HK-2 (cell line): ENCODE measurements around the gene RHOBTB3.

ENCODE experiments used
- DNase-seq: peaks from one replicate; pipeline ENCODE4 v3.0.0-alpha.2; 2018; ENCODE audit not compliant: unreplicated experiment

Gene RHOBTB3

GRCh38 chr5:95713960-95714710 lies 17.0 kb upstream of the RHOBTB3 start:
- DNase-seq = no peak

- no peak for DNase-seq
Measured at GRCh38 chr5:95715799-95716461, 15.2 kb upstream of the RHOBTB3 start.

- no peak for DNase-seq
Measured at GRCh38 chr5:95717439-95717838, 13.7 kb upstream of the RHOBTB3 start.

GRCh38 chr5:95718203-95718602 lies 12.9 kb upstream of the RHOBTB3 start:
- DNase-seq = no peak

GRCh38 chr5:95718738-95719137 lies 12.4 kb upstream of the RHOBTB3 start:
- no peak for DNase-seq

- no peak for DNase-seq
Measured at GRCh38 chr5:95720094-95720786, 10.9 kb upstream of the RHOBTB3 start.

- DNase-seq = no peak
Measured at GRCh38 chr5:95721582-95722295, 9.4 kb upstream of the RHOBTB3 start.

- DNase-seq = no peak
Measured at GRCh38 chr5:95723632-95724369, 7.3 kb upstream of the RHOBTB3 start.

- DNase-seq = no peak
Measured at GRCh38 chr5:95725071-95725820, 5.9 kb upstream of the RHOBTB3 start.

GRCh38 chr5:95725937-95726810 lies 5.0 kb upstream of the RHOBTB3 start:
- no peak for DNase-seq

- DNase-seq = no peak
Measured at GRCh38 chr5:95726811-95727763, 4.0 kb upstream of the RHOBTB3 start.

GRCh38 chr5:95727764-95728191 lies 3.4 kb upstream of the RHOBTB3 start:
- no peak for DNase-seq

GRCh38 chr5:95728494-95729114 lies 2.5 kb upstream of the RHOBTB3 start:
- DNase-seq = no peak

- no peak for DNase-seq
Measured at GRCh38 chr5:95729115-95730010, 1.8 kb upstream of the RHOBTB3 start.

- no peak for DNase-seq
Measured at GRCh38 chr5:95730011-95730700, 980 bp upstream of the RHOBTB3 start.
